ENCODE measurements around the gene MTRF1L. TPM values are rescaled to one million over a fixed set of nuclear protein-coding genes. Genes with fewer than 3 reads are reported as not detected.

Gene MTRF1L
- total and polyA plus RNA-seq, 2 of the 8 experiments (the other 6 are each of a cell fraction or from before 2014, with no cell fraction given), result 4.5 to 26.5 TPM

DNA sequence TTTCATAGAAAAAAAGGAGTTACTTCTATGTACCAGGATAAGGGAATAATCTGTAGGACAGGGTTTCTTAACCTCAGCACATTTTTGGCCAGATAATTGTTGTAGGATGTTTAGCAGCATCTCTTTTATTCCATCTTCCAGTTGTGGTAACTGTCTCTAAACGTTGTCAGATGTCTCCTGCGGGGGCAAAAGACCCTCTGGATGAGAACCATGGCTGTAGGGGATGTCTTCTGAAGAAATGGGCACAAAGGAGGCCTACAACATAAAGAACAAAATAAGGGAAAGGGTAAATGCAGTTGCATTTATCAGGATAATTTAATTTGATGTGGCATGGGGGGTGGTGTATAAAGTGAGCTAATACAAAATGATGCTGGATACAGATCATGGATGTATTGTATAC is 15.5 kb downstream of the MTRF1L start (continued):
- TF ChIP-seq CHD7 (IDR thresholded peaks at IDR 0.05; ENCODE audit: insufficient replicate concordance, low read length), result no peak
- TF ChIP-seq TCF12 (IDR thresholded peaks at IDR 0.05; ENCODE audit: low read depth, low read length), result no peak
- no peak for TF ChIP-seq JUND (IDR thresholded peaks at IDR 0.05; ENCODE audit: low read length)
- TF ChIP-seq TEAD4 (IDR thresholded peaks at IDR 0.05; ENCODE audit: low read depth, low read length), result no peak
- TF ChIP-seq EP300 (IDR thresholded peaks at IDR 0.05; ENCODE audit: borderline replicate concordance in 1 of 2, low read depth in 2 of 2, low read length in 2 of 2), result no peak
- no peak for TF ChIP-seq SIN3A (conservative IDR thresholded peaks at IDR 0.05 in 1 of 2, IDR thresholded peaks at IDR 0.05 in 1 of 2; ENCODE audit: low read depth in 1 of 2, low read length in 2 of 2)
- no peak for TF ChIP-seq TAF7 (optimal IDR thresholded peaks at IDR 0.05; ENCODE audit: borderline replicate concordance, low read depth, low read length)
- no peak for TF ChIP-seq ATF3 (IDR thresholded peaks at IDR 0.05; ENCODE audit: insufficient read depth, low read depth, low read length)
- TF ChIP-seq POU5F1 (IDR thresholded peaks at IDR 0.05; ENCODE audit: low read depth, low read length), result no peak
- no peak for TF ChIP-seq BRCA1 (IDR thresholded peaks at IDR 0.05; ENCODE audit: low read depth, low read length)
- TF ChIP-seq POLR2AphosphoS5 (IDR thresholded peaks at IDR 0.05; ENCODE audit: low read depth, low read length), result no peak
- TF ChIP-seq ASH2L (IDR thresholded peaks at IDR 0.05; ENCODE audit: low read length), result no peak

Measured in H1 (cell line).